ENCODE measurements around the gene SH2D3C. TPM values are rescaled to one million over a fixed set of nuclear protein-coding genes. Genes with fewer than 3 reads are reported as not detected.

The SH2D3C gene
- polyA plus RNA-seq, 1 donor from 2014 or later: 14.5 TPM

- Histone ChIP-seq H3K4me3 (ENCODE audit: low read length) (peak overlapping the region; percentile 96), H3K27me3 (ENCODE audit: insufficient read depth, low read depth, low read length) (no peaks in the 10 kb centered on the region), H2AFZ (ENCODE audit: low read depth, low read length) (no peak overlapping the region), H3K4me2 (ENCODE audit: low read length) (peak overlapping the region; percentile 54), H3F3A (ENCODE audit: insufficient read depth, low read length, poor library complexity, severe bottlenecking) (no peaks in the 10 kb centered on the region), H3K9me3 (ENCODE audit: low read length) (no peaks in the 10 kb centered on the region), H3K27ac (ENCODE audit: low read length) (peak overlapping the region; percentile 85), H3K79me2 (replicated peaks; ENCODE audit: insufficient read depth, low read length) (peaks cover 11% of the 10 kb centered on the region), H4K20me1 (ENCODE audit: insufficient read depth) (peaks cover 3% of the 10 kb centered on the region), H3K9me2 (ENCODE audit: insufficient read depth, low read length) (no peaks in the 10 kb centered on the region), H3K9ac (ENCODE audit: low read length) (peak overlapping the region; percentile 89), H3K36me3 (ENCODE audit: insufficient read depth, low read length) (peaks cover 7% of the 10 kb centered on the region)
- peak; percentile 63 for TF ChIP-seq CTCF (IDR thresholded peaks at IDR 0.05; ENCODE audit: poor library complexity, severe bottlenecking)
- no peak for TF ChIP-seq REST (IDR thresholded peaks at IDR 0.05; ENCODE audit: borderline replicate concordance)
- peak; percentile 38 for TF ChIP-seq RAD21 (conservative IDR thresholded peaks at IDR 0.05)
- TF ChIP-seq SMC3 (conservative IDR thresholded peaks at IDR 0.05; ENCODE audit: poor library complexity): peak; percentile 67
Measured at GRCh38 chr9:127786773-127787104, 8.3 kb upstream of the SH2D3C start.

- H2AFZ ChIP-seq (ENCODE audit: low read depth, low read length): peak within 1 kb of the TSS; percentile 33
- no peaks in the 10 kb centered on the region for H3K27me3 ChIP-seq (ENCODE audit: insufficient read depth, low read depth, low read length)
- H3K9me2 ChIP-seq (ENCODE audit: insufficient read depth, low read length): no peaks in the 10 kb centered on the region
- H3K79me2 ChIP-seq (replicated peaks; ENCODE audit: insufficient read depth, low read length): peaks cover 11% of the 10 kb centered on the region
- H3K4me3 ChIP-seq (ENCODE audit: low read length): peak within 1 kb of the TSS; percentile 96
- peak within 1 kb of the TSS; percentile 86 for H3K27ac ChIP-seq (ENCODE audit: low read length)
- H3K9me3 ChIP-seq (ENCODE audit: low read length): no peaks in the 10 kb centered on the region
- no peaks in the 10 kb centered on the region for H3F3A ChIP-seq (ENCODE audit: insufficient read depth, low read length, poor library complexity, severe bottlenecking)
- peak within 1 kb of the TSS; percentile 54 for H3K4me2 ChIP-seq (ENCODE audit: low read length)
- TF ChIP-seq EP300 (conservative IDR thresholded peaks at IDR 0.05; ENCODE audit: poor library complexity, severe bottlenecking): peak; percentile 15
- no peak for TF ChIP-seq CTCF (IDR thresholded peaks at IDR 0.05; ENCODE audit: poor library complexity, severe bottlenecking)
- TF ChIP-seq RAD21 (conservative IDR thresholded peaks at IDR 0.05): no peak
- TF ChIP-seq MXI1 (conservative IDR thresholded peaks at IDR 0.05; ENCODE audit: poor library complexity, severe bottlenecking): peak; percentile 69
- TF ChIP-seq POLR2AphosphoS5 (IDR thresholded peaks at IDR 0.05): peak; percentile 80
- peaks cover 3% of the 10 kb centered on the region for H4K20me1 ChIP-seq (ENCODE audit: insufficient read depth)
- H3K36me3 ChIP-seq (ENCODE audit: insufficient read depth, low read length): peaks cover 7% of the 10 kb centered on the region
- peak within 1 kb of the TSS; percentile 89 for H3K9ac ChIP-seq (ENCODE audit: low read length)
Measured at GRCh38 chr9:127785933-127786772, 7.7 kb upstream of the SH2D3C start, which contains the start of gene CDK9. CDK9 (plus strand) TSS chr9:127786034; CDS start chr9:127786149, 115 bp downstream.
